Epithelial cell of esophagus (primary cell): Measurements from ENCODE around the gene RTL10.

ENCODE experiments used
- DNase-seq: peaks from one replicate; pipeline ENCODE4 v3.0.0; 2010; ENCODE audit warnings: low read depth
- H3K4me3 ChIP-seq: 2 replicates; pipeline ENCODE4 v1.5.1; 2011; ENCODE audit warnings: mild to moderate bottlenecking, low read length, control low read depth
- CTCF ChIP-seq: IDR thresholded peaks from 2 replicates; pipeline ENCODE4 v1.5.1; 2011; ENCODE audit warnings: low read depth, mild to moderate bottlenecking, low read length, control low read depth, inconsistent platforms; ENCODE audit not compliant: insufficient read depth; ENCODE audit errors: missing control alignments

The RTL10 gene

GRCh38 chr22:19827341-19828034 lies 27.2 kb downstream of the RTL10 start:
- no peak for TF ChIP-seq CTCF
- DNase-seq = no peak
- H3K4me3 ChIP-seq = no peak overlapping the region

DNA sequence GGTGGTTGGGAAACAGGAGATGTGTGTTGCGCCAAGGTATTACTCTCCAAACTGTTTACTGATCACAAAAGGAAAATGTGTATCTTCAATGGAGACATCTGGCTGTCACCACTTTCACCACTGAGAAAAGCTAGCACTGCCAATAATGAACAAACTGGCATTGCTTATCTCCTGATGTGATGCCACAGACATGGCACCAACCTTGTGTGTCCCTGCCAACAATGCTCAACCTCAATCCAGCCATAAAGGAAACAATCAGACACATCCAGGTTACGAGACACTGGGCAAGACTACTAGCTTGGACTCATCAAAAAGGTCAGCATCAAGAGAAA lies 28.1 kb downstream of the RTL10 start:
- no peak for DNase-seq
- no peak for TF ChIP-seq CTCF
- H3K4me3 ChIP-seq = no peak overlapping the region

- DNase-seq = no peak
- no peak for TF ChIP-seq CTCF
- no peak overlapping the region for H3K4me3 ChIP-seq
These were observed 28.6 kb downstream of the RTL10 start for GRCh38 chr22:19825904-19826618.

DNA sequence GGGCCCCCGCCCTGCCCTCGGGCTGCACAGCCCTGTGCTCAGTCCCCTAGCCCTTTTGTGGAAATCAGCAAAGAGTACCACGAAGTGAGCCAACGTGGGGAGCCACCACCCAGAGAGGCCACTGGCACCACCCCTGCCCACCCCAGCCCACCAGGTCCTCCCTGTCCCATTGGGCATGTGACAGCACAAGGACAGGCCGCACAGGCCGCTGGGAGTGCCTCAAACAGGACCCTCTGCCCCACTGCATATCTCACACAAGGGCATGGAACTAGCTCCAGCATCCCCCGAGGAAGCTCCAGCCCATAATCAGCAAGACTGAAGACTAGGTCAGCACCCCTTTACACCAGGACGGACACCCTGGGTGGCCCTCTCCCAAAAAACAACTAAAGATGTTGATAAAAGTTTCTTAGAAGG lies 29.7 kb downstream of the RTL10 start:
- no peak overlapping the region for H3K4me3 ChIP-seq
- no peak for TF ChIP-seq CTCF
- no peak for DNase-seq

DNA sequence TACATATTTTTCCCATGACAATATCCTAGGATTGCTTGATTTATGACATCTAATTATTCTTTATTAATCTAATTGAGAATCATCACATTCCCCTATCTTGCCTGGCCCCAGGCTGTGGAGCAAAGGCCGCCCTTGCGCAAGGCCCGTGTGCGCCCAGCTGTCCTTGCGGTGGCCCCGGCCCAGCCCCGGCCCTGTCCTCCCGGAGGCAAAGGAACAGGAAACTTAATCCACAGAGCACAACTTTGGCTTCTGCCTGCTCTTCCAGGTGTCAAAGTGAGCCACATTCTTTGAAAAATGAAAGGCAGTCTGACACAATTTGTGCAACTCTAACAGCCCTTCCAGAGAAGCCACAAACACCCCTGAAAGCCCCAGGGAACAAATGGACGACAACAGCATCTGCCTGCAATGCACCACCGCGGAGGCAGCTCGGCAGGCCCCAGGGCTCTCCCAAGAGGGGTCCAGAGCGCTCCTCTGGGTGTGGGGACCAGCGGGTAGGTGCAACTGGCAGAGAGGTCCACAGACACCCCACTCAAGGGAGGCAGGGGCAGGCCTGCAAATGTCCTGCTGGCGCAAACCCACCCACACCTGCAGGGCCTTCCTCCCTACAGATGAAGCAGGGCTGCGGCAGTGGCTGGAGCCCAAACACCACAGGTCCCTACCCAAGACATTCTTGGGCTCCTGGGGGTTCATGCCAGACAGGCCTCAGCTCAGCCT lies 30.3 kb downstream of the RTL10 start:
- H3K4me3 ChIP-seq = no peak overlapping the region
- DNase-seq = peak; percentile 51
- no peak for TF ChIP-seq CTCF

DNA sequence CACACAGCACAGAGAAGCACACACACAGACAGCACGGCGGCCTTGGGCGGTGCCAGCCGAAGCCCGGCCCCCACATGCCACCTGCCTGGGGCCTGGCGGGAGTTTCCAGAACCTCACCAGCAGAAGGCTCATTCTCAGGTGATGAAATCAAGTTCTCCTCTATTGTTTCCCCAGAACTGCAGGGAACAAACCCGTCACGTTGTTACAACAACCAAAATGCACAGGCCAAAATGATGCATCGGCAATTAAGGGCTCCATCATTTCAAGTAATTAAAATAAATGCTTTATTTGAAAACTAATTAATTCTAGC lies 30.8 kb downstream of the RTL10 start:
- no peak overlapping the region for H3K4me3 ChIP-seq
- DNase-seq = peak; percentile 87
- TF ChIP-seq CTCF = no peak
